ENCODE measurements around the gene EGFR. TPM values are rescaled to one million over a fixed set of nuclear protein-coding genes. Genes with fewer than 3 reads are reported as not detected.

EGFR gene
- polyA plus RNA-seq, 1 of the 3 experiments (the other 2 are of a cell fraction), result 37.6 TPM

DNA sequence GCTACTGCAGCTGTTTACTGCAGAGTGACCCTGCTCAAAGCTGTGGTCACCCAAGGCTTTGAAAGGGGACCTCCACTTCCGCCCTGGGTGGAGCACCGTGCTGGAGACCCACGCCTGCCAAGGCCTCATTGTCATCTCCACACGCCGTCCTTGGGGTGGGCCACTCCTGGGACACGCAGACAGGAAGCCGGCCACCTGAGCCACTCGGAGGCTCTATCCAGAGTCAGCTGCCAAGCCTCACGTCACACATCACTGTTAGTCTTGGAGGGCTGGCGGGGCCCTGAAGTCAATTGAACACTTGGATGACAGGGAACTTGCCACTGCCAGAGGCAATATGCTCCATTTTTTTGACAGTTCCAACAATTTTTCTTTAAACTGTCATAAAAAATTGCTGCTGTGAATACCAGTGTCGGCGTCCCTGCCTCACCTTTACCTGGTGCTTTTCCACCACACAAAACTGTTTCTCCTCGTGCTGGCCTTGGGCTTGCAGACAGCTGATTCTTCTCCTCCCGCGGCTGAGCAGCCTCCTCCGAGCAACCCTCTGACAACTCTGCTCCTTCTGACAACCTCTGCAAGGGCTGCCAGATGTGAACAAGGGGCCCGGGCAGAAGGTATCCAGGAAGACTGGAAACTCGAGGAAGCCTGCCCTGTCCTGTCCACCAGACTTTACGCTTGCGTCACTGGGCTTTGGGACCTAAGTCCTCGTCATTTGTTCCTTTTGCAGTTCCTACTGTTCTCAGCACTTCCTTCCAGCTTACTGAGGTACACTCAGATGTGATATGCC, 81.9 kb downstream of the EGFR start:
- TF ChIP-seq TCF12 (IDR thresholded peaks at IDR 0.05), result no peak
- no peak for TF ChIP-seq SMC3 (IDR thresholded peaks at IDR 0.05; ENCODE audit: low read depth, low read length)
- POLR2A ChIA-PET, result no interaction called here
- Histone ChIP-seq H3F3A (replicated peaks; ENCODE audit: insufficient read depth) (peaks cover 20% of the 10 kb centered on the region), H3K9ac (no peak overlapping the region), H3K36me3 (replicated peaks in 1 of 2; ENCODE audit: control insufficient read depth in 1 of 2, insufficient read depth in 2 of 2, low read length in 1 of 2) (peaks cover 6 to 17% of the 10 kb centered on the region in 2 experiments), H3K4me2 (no peak overlapping the region), H4K20me1 (ENCODE audit: insufficient read depth) (peaks cover 66% of the 10 kb centered on the region), H3K9me2 (no peaks in the 10 kb centered on the region), H2AFZ (ENCODE audit: low read depth) (no peak overlapping the region), H3K79me2 (ENCODE audit: insufficient read depth) (peaks cover 97% of the 10 kb centered on the region), H3K4me1 (ENCODE audit: control insufficient read depth in 1 of 2, insufficient read depth in 2 of 2, low read depth in 1 of 2, low read length in 1 of 2) (peaks cover 22 to 34% of the 10 kb centered on the region in 2 experiments), H3K27ac (ENCODE audit: low read depth in 2 of 2, low read length in 1 of 2) (no peak overlapping the region), H3K4me3 (ENCODE audit: low read depth in 2 of 2, low read length in 1 of 2) (no peak overlapping the region), H3K27me3 (ENCODE audit: insufficient read depth) (no peaks in the 10 kb centered on the region), H3K9me3 (no peaks in the 10 kb centered on the region)
- DNase-seq, result no peak
- CTCF ChIA-PET, result interaction anchor here (1.3 to 3.4 kb wide), 4 partner anchors 9 to 327 kb away, joined by 3 to 22 read pairs (median 6); no protein-coding TSS in a partner anchor
- whole genome bisulfite sequencing (ENCODE audit: low lambda C conversion rate), result 85% methylated on average over 13 of the region's 21 CpGs

DNA sequence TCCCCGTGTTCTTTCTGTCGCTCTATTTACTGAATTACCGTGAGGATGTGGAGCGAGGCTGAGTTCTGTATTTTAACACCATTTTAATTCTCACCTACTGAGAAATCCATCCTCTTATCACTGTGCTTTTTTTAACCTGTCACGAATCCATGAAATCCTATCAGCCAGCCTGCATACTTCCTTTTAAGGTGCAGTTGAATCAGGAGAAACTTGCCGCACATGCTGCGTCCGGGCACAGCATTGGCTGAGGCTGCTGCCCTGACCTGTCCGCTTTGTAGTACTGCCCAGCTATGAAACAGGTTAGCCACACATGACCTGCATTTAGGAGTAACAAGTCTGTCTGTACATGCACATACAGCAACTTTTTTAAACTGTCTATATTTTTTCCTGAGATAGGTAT, 82.5 kb downstream of the EGFR start:
- TF ChIP-seq, protein P1, sequence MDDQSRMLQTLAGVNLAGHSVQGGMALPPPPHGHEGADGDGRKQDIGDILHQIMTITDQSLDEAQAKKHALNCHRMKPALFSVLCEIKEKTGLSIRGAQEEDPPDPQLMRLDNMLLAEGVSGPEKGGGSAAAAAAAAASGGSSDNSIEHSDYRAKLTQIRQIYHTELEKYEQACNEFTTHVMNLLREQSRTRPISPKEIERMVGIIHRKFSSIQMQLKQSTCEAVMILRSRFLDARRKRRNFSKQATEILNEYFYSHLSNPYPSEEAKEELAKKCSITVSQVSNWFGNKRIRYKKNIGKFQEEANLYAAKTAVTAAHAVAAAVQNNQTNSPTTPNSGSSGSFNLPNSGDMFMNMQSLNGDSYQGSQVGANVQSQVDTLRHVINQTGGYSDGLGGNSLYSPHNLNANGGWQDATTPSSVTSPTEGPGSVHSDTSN (IDR thresholded peaks at IDR 0.05), result no peak
- Histone ChIP-seq H3K9me3 (no peaks in the 10 kb centered on the region), H3K4me2 (no peak overlapping the region), H4K20me1 (ENCODE audit: insufficient read depth) (peaks cover 71% of the 10 kb centered on the region), H3K9ac (no peak overlapping the region), H3K36me3 (replicated peaks in 1 of 2; ENCODE audit: control insufficient read depth in 1 of 2, insufficient read depth in 2 of 2, low read length in 1 of 2) (peaks cover 6 to 17% of the 10 kb centered on the region in 2 experiments), H3K27me3 (ENCODE audit: insufficient read depth) (no peaks in the 10 kb centered on the region), H3F3A (replicated peaks; ENCODE audit: insufficient read depth) (peaks cover 20% of the 10 kb centered on the region), H3K4me3 (ENCODE audit: low read depth in 2 of 2, low read length in 1 of 2) (no peak overlapping the region), H2AFZ (ENCODE audit: low read depth) (no peak overlapping the region), H3K79me2 (ENCODE audit: insufficient read depth) (peaks cover 97% of the 10 kb centered on the region), H3K27ac (ENCODE audit: low read depth in 2 of 2, low read length in 1 of 2) (no peak overlapping the region), H3K4me1 (ENCODE audit: control insufficient read depth in 1 of 2, insufficient read depth in 2 of 2, low read depth in 1 of 2, low read length in 1 of 2) (peaks cover 28 to 40% of the 10 kb centered on the region in 2 experiments), H3K9me2 (no peaks in the 10 kb centered on the region)
- POLR2A ChIA-PET, result no interaction called here
- DNase-seq, result no peak
- CTCF ChIA-PET, result interaction anchor here (1.5 to 3.4 kb wide), 2 partner anchors 154 to 328 kb away, joined by 4 to 22 read pairs; no protein-coding TSS in a partner anchor
- 98% methylated on average over 9 of the region's 9 CpGs for WGBS (ENCODE audit: low lambda C conversion rate)

DNA sequence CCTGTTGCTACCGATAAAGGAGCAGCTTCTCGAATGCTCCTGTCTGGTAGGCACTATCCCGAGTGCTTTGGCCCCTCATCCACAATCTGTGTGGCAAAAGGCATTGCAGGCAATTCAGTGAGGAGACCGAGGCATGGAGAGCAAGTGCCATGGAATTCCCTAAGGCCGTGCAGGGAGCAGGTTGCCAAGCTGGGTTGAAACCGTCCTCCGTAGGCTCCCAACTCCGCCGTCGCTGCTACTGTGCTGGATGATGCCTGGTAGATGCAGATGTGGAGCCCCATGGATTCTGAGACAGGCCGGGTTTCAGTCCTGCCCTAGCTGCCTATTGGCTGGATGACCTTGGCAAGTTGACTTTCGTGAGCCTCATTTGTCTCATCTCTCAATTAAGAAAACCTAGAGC, 85.3 kb downstream of the EGFR start:
- H3K9ac ChIP-seq, result no peak overlapping the region
- H2AFZ ChIP-seq (ENCODE audit: low read depth), result no peak overlapping the region
- no peaks in the 10 kb centered on the region for H3K9me2 ChIP-seq
- POLR2A ChIA-PET, result no interaction called here
- DNase-seq, result no peak
- peaks cover 6 to 17% of the 10 kb centered on the region in 2 experiments for H3K36me3 ChIP-seq (replicated peaks in 1 of 2; ENCODE audit: control insufficient read depth in 1 of 2, insufficient read depth in 2 of 2, low read length in 1 of 2)
- peaks cover 97% of the 10 kb centered on the region for H3K79me2 ChIP-seq (ENCODE audit: insufficient read depth)
- no peaks in the 10 kb centered on the region for H3K9me3 ChIP-seq
- CTCF ChIA-PET, result interaction anchor here (1.5 to 1.8 kb wide), 2 partner anchors 151 to 316 kb away, joined by 4 to 8 read pairs; no protein-coding TSS in a partner anchor
- no peaks in the 10 kb centered on the region for H3K27me3 ChIP-seq (ENCODE audit: insufficient read depth)
- H3F3A ChIP-seq (replicated peaks; ENCODE audit: insufficient read depth), result peaks cover 27% of the 10 kb centered on the region
- H3K4me3 ChIP-seq (ENCODE audit: low read depth in 2 of 2, low read length in 1 of 2), result no peak overlapping the region
- H3K4me2 ChIP-seq, result peak overlapping the region; percentile 38; the same call in 1 of the 2 replicates
- peak overlapping the region in 1 of 2 experiments; percentile 54; a peak in 3 of 4 replicates for H3K27ac ChIP-seq (ENCODE audit: low read depth in 2 of 2, low read length in 1 of 2)
- H3K4me1 ChIP-seq (ENCODE audit: control insufficient read depth in 1 of 2, insufficient read depth in 2 of 2, low read depth in 1 of 2, low read length in 1 of 2), result peaks cover 52 to 55% of the 10 kb centered on the region in 2 experiments
- WGBS (ENCODE audit: low lambda C conversion rate), result 97% methylated on average over 12 of the region's 12 CpGs
- peaks cover 69% of the 10 kb centered on the region for H4K20me1 ChIP-seq (ENCODE audit: insufficient read depth)
- TF ChIP-seq GABPA (IDR thresholded peaks at IDR 0.05; ENCODE audit: low read depth) (no peak), MXI1 (IDR thresholded peaks at IDR 0.05; ENCODE audit: low read depth, low read length) (no peak), JUND (IDR thresholded peaks at IDR 0.05) (no peak), NFIC (IDR thresholded peaks at IDR 0.05; ENCODE audit: borderline replicate concordance) (no peak), FOXJ3 (CRISPR knock-in tag; IDR thresholded peaks at IDR 0.05) (no peak), SIN3A (IDR thresholded peaks at IDR 0.05; ENCODE audit: borderline replicate concordance, low read depth, low read length) (no peak), TAF1 (IDR thresholded peaks at IDR 0.05; ENCODE audit: borderline replicate concordance, low read depth, low read length) (no peak), EP300 (IDR thresholded peaks at IDR 0.05; ENCODE audit: borderline replicate concordance in 1 of 2, low read depth in 1 of 2, low read length in 1 of 2) (no peak), TCF12 (IDR thresholded peaks at IDR 0.05) (no peak), RXRA (IDR thresholded peaks at IDR 0.05; ENCODE audit: borderline replicate concordance, low read depth) (no peak), YY1 (IDR thresholded peaks at IDR 0.05; ENCODE audit: low read depth) (no peak), MEF2A (IDR thresholded peaks at IDR 0.05; ENCODE audit: borderline replicate concordance, low read depth) (no peak)
- TF ChIP-seq, protein P2, sequence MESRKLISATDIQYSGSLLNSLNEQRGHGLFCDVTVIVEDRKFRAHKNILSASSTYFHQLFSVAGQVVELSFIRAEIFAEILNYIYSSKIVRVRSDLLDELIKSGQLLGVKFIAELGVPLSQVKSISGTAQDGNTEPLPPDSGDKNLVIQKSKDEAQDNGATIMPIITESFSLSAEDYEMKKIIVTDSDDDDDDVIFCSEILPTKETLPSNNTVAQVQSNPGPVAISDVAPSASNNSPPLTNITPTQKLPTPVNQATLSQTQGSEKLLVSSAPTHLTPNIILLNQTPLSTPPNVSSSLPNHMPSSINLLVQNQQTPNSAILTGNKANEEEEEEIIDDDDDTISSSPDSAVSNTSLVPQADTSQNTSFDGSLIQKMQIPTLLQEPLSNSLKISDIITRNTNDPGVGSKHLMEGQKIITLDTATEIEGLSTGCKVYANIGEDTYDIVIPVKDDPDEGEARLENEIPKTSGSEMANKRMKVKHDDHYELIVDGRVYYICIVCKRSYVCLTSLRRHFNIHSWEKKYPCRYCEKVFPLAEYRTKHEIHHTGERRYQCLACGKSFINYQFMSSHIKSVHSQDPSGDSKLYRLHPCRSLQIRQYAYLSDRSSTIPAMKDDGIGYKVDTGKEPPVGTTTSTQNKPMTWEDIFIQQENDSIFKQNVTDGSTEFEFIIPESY (IDR thresholded peaks at IDR 0.05; ENCODE audit: borderline replicate concordance, low read depth), result no peak
- TF ChIP-seq, protein P3, sequence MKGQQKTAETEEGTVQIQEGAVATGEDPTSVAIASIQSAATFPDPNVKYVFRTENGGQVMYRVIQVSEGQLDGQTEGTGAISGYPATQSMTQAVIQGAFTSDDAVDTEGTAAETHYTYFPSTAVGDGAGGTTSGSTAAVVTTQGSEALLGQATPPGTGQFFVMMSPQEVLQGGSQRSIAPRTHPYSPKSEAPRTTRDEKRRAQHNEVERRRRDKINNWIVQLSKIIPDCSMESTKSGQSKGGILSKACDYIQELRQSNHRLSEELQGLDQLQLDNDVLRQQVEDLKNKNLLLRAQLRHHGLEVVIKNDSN (IDR thresholded peaks at IDR 0.05; ENCODE audit: borderline replicate concordance, low read depth), result no peak

Measured in SK-N-SH (cell line).